HAP-1 (cell line): Measurements from ENCODE around the gene CHMP3.
"Not testable (repeated sequence)": the region's sequence is repeated elsewhere in the genome, so short reads cannot be mapped to it uniquely, and the experiment has no call there.

ENCODE experiments used
- DNase-seq, 2 experiments: peaks; one replicate each; pipeline ENCODE4 v3.0.0-alpha.2; 2016 to 2020; ENCODE audit warnings: low spot score in 2 of 2
- H3K27me3 ChIP-seq: fragments of 250-450 bp; sonication (Bioruptor Pico); 2 replicates; pipeline ENCODE4 v1.5.1; 2020; ENCODE audit warnings: low read depth, mild to moderate bottlenecking, moderate library complexity
- H3K36me3 ChIP-seq: fragments of 250-450 bp; sonication (Bioruptor Pico); replicated peaks from 2 replicates; pipeline ENCODE4 v1.5.1; 2020; ENCODE audit warnings: mild to moderate bottlenecking
- H3K4me1 ChIP-seq: fragments of 250-450 bp; sonication (Bioruptor Pico); 2 replicates; pipeline ENCODE4 v1.5.1; 2020; ENCODE audit warnings: mild to moderate bottlenecking
- H3K4me3 ChIP-seq: fragments of 250-450 bp; sonication (Bioruptor Pico); 2 replicates; pipeline ENCODE4 v1.5.1; 2020; ENCODE audit warnings: mild to moderate bottlenecking, moderate library complexity
- H3K9me3 ChIP-seq: fragments of 250-450 bp; sonication (Bioruptor Pico); 2 replicates; pipeline ENCODE4 v1.5.1; 2020; ENCODE audit warnings: mild to moderate bottlenecking, moderate library complexity
- in situ Hi-C: fragments of 300-500 bp; cut with MboI; formaldehyde crosslinking; loops from 3 replicates; pipeline ENCODE4 v1.14.3; 2020; ENCODE audit warnings: low sequenced_read_pairs, inconsistent platforms, mixed read lengths

CHMP3 gene

DNA sequence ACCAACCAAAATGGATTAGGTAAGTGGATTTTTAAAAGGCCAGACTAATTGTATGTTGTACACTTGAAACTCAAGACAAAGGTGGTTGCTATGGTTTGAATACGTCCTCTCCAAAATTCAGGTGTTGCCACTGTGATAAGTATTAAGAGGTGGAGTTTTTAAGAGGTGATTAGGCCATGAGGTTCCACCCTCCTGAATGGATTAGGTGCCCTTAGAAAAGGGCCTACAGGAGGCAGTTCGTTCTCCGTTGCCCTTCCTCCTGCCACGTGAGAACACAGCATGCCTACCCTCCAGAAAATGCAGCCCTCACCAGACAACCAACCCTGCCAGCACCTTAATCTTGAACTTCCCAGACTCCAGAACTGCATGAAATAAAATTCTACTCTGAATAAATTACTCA is 51.2 kb downstream of the CHMP3 start:
- DNase-seq, result no peak
- Histone ChIP-seq H3K4me3 (no peak overlapping the region), H3K4me1 (no peaks in the 10 kb centered on the region), H3K36me3 (no peaks in the 10 kb centered on the region), H3K9me3 (no peaks in the 10 kb centered on the region), H3K27me3 (no peaks in the 10 kb centered on the region)
- in situ Hi-C loops, result no loop called here

DNA sequence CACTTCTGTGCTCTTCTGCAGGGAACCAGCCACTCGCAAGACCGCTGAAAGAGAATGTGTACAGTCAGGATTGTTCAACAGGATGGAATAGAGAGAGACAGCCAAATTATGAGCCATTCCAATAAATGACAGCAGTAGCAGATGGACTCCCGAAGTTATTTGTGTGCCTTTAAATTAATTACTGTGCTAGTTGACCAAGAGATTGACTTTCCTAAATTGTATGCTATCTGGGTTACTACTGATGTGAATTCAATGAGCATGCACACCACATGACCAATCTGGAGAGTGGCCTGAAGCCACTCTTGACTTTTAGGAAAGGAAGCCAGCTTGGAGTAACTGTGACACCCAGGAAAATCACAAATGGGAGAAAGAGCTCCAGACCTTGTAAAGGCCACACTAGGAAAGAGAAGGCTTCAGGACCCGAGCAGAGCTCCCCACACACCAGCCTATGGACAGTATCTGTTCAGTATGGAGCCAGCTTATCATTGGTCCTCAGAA is 52.8 kb downstream of the CHMP3 start:
- Histone ChIP-seq H3K9me3 (no peaks in the 10 kb centered on the region), H3K36me3 (no peaks in the 10 kb centered on the region), H3K27me3 (no peaks in the 10 kb centered on the region), H3K4me1 (no peaks in the 10 kb centered on the region), H3K4me3 (no peak overlapping the region)
- DNase-seq, result no peak
- in situ Hi-C loops, result no loop called here

DNA sequence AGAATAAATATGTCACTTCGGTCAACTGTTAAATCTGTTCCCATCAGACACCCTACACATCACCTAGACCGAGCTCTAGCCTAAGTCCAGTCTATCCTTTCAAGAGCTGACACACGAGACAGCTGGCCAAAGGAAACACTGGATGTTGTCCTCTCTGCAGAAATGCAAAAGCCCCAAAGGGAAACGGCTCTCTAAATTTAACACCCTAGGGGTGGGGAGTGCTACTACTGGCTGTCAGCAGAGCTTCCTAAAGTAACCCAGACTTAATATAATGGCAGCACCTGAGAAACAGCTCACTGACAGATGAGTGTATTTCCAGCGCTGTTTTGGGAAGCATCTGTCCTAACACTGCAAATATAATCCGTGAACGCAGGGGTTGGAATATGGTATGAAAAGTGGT is 55.6 kb downstream of the CHMP3 start:
- Histone ChIP-seq H3K27me3 (no peaks in the 10 kb centered on the region), H3K4me1 (peaks cover 4% of the 10 kb centered on the region; the same call in 1 of the 2 replicates), H3K36me3 (no peaks in the 10 kb centered on the region), H3K4me3 (no peak overlapping the region), H3K9me3 (no peaks in the 10 kb centered on the region)
- no peak for DNase-seq
- in situ Hi-C loops, result no loop called here

DNA sequence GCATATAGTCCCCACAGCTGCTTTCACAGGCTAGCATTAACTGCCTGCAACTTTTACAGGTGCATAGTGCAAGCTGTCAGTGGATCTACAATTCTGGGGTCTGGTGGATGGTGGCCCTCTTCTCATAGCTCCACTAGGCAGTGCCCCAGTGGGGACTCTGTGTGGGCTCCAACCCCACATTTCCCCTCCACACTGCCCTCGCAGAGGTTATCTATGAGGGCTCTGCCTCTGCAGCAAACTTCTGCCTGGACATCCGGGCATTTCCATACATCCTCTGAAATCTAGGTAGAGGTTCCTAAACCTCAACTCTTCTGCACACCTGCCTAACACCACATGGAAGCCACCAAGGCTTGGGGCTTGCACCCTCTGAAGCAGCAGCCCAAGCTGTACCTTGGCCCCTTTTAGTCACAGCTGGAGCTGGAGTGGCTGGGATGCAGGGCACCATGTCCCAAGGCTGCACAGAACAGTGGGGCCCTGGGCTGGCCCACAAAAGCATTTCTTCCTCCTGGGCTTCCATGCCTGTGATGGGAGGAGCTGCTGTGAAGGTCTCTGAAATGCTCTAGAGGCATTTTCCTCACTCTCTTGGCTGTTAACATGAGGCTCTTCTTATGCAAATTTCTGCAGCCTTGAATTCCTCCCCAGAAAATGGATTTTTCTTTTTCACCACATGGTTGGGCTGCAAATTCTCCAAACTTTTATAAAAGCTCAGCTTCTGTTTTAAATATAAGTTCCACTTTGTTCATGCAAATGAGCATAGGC is 62.7 kb downstream of the CHMP3 start:
- Histone ChIP-seq H3K4me1 (peaks cover 4% of the 10 kb centered on the region; the same call in 1 of the 2 replicates), H3K27me3 (no peaks in the 10 kb centered on the region), H3K4me3 (no peak overlapping the region), H3K9me3 (peaks cover 13% of the 10 kb centered on the region), H3K36me3 (peaks cover 22% of the 10 kb centered on the region)
- in situ Hi-C loops, result no loop called here
- DNase-seq, result peak in 1 of 2 experiments; percentile 22

DNA sequence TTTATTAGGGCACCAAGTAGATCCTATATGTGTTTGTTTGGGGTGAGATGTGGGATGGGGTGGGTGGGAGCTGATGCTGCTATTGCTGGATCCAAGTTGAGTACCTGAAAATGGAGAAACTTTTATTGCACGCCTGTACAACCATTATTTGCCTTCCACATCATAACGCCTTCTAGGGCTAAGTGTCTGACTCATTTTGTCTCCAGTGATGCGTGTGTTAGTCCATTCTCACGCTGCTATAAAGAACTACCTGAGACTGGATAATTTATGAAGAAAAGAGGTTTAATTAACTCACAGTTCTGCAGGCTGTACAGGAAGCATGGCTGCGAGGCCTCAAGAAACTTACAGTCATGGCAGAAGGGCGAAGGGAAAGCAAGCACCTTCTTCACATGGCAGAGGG is 63.9 kb downstream of the CHMP3 start:
- peaks cover 13% of the 10 kb centered on the region for H3K9me3 ChIP-seq
- DNase-seq, result no peak
- in situ Hi-C loops, result no loop called here

DNA sequence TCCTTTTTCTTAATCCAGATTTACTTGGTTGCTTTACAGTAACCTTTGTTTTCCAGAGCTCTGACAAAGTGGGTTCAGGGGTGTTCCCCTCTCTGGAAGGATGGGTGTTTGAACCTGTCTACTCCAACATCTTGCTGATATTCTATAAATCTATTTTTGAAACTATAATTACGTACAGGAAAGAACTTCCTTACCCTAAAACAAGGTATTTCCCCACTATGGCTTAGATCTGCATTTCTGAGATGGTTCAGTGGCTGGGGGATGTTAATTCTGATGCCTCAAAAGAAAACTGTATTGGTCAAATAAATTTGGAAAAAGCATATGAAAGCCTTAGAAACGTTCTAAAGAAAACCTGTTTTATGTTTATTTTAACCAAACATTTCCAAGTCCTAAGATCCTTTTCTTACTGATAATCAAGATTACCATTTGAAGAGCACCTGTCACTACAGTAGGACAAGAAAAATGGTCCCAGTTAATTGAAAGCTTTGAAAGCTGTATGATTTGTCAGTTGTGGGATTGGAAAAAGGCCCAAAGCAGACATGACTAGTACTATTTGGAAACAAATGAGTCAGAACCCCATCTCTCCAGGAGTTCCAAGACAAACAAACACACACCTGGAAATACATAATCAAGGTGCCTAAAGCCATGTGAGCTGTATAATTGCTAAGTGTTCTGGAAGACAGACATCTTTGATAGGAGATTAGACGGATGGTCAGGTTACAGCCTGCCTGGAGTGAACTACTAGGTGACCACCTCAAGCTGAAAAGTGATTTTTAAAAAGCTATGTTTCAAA is 64.6 kb downstream of the CHMP3 start:
- Histone ChIP-seq H3K4me1 (peaks cover 4% of the 10 kb centered on the region; the same call in 1 of the 2 replicates), H3K9me3 (peaks cover 13% of the 10 kb centered on the region), H3K27me3 (no peaks in the 10 kb centered on the region), H3K36me3 (peaks cover 22% of the 10 kb centered on the region), H3K4me3 (no peak overlapping the region)
- in situ Hi-C loops, result no loop called here
- DNase-seq, result no peak

More for the DNA sequence above, 63.9 kb downstream of the CHMP3 start:
- Histone ChIP-seq H3K4me3 (no peak overlapping the region), H3K4me1 (peaks cover 4% of the 10 kb centered on the region; the same call in 1 of the 2 replicates), H3K27me3 (no peaks in the 10 kb centered on the region), H3K36me3 (peaks cover 22% of the 10 kb centered on the region)

DNA sequence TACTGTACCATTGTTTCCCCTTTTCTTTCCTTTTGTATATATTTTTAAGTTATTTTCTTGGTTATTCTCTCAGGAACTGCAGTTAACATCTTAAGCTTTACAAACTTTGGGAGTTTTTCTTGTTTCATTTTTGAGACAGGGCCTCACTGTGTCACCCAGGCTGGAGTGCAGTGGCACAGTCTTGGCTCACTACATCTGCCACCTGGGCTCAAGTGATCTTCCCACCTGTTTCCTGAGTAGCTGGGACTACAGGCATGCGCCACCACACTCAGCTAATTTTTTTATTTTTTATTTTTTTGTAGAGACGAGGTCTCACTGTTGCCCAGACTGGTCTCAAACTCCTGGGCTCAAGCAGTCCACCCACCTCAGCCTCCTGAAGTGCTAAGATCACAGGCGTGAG is 66.9 kb downstream of the CHMP3 start:
- H3K4me1 ChIP-seq, DNase-seq, in situ Hi-C loops, H3K27me3 ChIP-seq, H3K4me3 ChIP-seq: not testable (repeated sequence)
- H3K36me3 ChIP-seq, result peaks cover 41% of the 10 kb centered on the region
- H3K9me3 ChIP-seq, result peaks cover 13% of the 10 kb centered on the region

DNA sequence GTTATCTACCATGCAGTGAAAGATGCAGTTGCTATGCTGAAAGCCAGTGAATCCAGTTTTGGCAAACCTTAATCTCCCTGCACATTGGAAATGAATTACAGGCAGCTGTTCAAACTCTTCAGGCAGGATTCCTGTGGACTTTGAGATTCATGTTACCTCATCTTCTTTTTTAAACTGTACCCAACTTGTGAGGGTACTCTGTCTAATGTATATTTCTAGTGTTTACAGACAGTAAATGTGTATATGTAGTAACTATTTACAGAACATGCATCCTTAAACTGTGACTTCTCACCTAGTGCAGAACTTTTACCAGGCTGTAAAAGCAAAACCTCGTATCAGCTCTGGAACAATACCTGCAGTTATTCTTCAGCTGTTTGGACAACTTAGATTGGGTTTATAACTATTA is 71.2 kb downstream of the CHMP3 start:
- in situ Hi-C loops, result no loop called here

DNA sequence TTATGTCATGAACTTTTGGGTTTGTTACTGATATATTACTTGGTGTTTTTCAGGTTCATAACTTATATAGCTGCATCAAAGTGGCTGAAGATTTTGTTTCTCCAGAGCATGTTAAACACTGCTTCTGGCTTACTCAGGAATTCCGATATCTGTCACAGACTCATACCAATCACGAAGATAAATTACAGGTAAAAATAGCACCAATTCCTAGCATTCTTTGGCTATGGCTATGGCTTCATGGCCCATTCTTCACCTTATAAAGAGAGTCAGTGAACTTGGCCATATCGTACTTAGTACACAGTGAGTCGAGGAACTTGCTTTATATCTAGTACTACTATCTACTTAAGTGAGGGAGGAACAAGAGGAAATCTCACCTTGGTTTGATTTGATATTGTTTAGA is 72.2 kb downstream of the CHMP3 start:
- Histone ChIP-seq H3K4me3 (no peak overlapping the region), H3K9me3 (no peaks in the 10 kb centered on the region), H3K27me3 (no peaks in the 10 kb centered on the region), H3K4me1 (no peaks in the 10 kb centered on the region), H3K36me3 (peaks cover 54% of the 10 kb centered on the region)
- DNase-seq, result no peak
- in situ Hi-C loops, result no loop called here

More for the DNA sequence above, 71.2 kb downstream of the CHMP3 start:
- no peak overlapping the region for H3K4me3 ChIP-seq
- H3K27me3 ChIP-seq, result no peaks in the 10 kb centered on the region
- H3K4me1 ChIP-seq, result no peaks in the 10 kb centered on the region
- H3K9me3 ChIP-seq, result no peaks in the 10 kb centered on the region
- H3K36me3 ChIP-seq, result peaks cover 44% of the 10 kb centered on the region
- no peak for DNase-seq

DNA sequence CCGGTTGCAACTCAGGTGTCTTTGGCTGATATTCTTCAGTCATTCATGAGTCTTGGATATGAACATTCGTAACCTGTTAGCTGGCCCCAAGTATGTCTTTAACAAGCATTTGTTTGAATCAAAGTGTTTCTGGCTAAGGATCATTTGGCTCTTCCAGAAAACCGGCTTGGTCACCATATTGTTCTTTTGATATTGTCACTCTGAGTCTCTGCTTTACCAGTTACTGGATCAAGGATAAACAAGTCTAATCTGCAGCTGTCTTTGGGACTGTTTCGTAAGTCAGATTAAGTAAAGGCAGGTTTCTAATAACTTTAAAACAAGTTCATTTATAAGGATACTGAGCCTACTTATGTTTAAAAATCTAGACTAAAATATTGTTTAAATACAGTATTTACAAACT is 73.0 kb downstream of the CHMP3 start:
- Histone ChIP-seq H3K4me3 (no peak overlapping the region), H3K4me1 (no peaks in the 10 kb centered on the region), H3K9me3 (no peaks in the 10 kb centered on the region), H3K27me3 (no peaks in the 10 kb centered on the region), H3K36me3 (peaks cover 62% of the 10 kb centered on the region)
- DNase-seq, result no peak
- in situ Hi-C loops, result no loop called here

DNA sequence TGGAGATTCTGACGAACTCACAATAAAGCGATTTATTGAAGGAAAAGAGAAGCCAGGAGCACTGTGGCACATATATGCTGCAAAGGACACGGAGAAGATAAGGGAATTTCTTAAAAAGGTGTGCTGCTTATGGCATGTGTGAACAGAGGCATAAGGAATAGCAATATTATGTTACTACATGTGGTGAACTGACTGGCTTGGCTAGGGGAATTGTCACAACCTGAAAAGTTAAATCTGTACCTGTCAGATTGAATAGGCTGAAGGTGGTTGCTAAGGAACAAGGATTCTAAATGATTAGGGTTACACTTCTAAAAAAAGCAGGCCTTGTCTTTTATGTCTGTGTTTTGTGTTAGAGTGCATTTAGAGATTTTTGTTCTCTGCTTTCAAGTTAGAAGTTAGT is 73.7 kb downstream of the CHMP3 start:
- DNase-seq, result no peak
- Histone ChIP-seq H3K27me3 (no peaks in the 10 kb centered on the region), H3K4me3 (no peak overlapping the region), H3K4me1 (no peaks in the 10 kb centered on the region), H3K9me3 (no peaks in the 10 kb centered on the region), H3K36me3 (peaks cover 68% of the 10 kb centered on the region)
- in situ Hi-C loops, result no loop called here

DNA sequence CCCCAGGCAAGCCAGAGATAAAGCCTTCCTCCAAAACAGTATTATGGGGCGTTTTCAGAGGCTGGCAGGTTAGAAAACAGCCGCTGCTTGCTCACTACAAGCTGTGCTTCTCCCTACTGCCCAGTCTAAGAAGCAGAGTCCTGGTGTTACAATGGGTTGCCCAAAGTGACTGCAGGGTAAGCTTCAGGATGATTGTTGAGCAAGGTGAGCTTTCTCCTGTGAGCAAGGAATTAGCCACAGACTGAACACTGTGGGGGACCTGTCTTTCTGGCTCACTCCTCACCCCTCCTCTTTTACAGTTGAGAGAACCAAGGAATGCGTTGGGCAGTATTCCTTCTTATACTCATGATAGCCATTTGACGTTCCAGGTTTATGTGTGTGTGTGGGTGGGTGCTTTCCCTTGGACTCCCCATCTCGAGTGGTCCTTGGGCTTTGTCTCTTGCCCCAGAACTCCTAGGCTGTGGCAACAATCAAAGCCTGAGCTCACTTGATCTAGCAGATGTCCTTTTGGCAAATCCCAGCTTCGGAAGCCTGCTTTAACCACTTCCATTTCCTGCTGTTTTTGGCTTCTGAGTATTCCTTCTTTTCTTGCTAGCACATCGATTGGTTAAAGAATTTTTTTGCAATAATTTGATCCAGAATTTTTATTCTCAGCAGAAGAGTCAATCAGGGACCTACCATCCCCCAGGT is 74.5 kb downstream of the CHMP3 start:
- Histone ChIP-seq H3K4me1 (no peaks in the 10 kb centered on the region), H3K36me3 (peaks cover 70% of the 10 kb centered on the region), H3K27me3 (no peaks in the 10 kb centered on the region), H3K9me3 (no peaks in the 10 kb centered on the region), H3K4me3 (no peak overlapping the region)
- no peak for DNase-seq
- in situ Hi-C loops, result no loop called here

DNA sequence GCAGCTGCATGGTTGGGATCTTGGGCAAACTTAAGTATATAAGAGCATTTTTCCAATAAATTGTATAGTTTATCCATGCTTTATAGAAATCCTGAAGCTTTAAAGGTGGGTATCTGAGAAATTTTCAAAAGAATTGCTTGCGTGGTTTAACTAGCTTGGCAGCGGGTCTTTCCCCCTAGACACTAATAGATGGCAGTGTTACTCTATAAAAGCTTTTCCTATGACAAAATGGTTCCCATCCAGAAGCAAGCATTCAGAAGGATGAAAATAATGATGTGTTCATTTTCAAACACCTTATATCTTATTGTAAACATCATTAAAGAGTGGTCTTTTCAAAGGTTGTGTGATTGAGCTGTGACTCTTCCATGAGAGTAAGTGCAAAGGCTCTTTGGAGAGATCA is 76.2 kb downstream of the CHMP3 start:
- no peaks in the 10 kb centered on the region for H3K9me3 ChIP-seq
- DNase-seq, result no peak
- H3K4me3 ChIP-seq, result no peak overlapping the region
- H3K36me3 ChIP-seq, result peaks cover 74% of the 10 kb centered on the region
- no peaks in the 10 kb centered on the region for H3K27me3 ChIP-seq
- no peaks in the 10 kb centered on the region for H3K4me1 ChIP-seq
- in situ Hi-C loops, result no loop called here

DNA sequence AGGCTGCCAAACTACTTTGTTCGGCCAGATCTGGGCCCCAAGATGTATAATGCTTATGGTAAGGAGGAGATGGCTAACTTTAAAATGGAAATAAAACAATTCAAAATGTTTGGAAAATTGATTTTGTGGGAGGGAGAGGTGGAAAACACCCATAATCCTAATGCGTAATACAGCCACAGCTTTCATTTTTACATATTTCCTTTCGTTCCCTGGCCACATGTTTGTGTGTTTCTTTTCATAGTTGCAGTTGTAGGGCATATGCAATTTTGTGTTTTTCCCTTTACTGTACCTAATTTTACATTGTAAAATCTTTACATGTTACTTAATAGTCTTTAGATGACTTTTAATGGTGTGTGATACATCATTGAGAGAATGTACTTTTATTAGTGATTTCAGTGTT is 77.4 kb downstream of the CHMP3 start:
- no peak for DNase-seq
- H3K4me3 ChIP-seq, result no peak overlapping the region
- H3K9me3 ChIP-seq, result no peaks in the 10 kb centered on the region
- no peaks in the 10 kb centered on the region for H3K27me3 ChIP-seq
- H3K36me3 ChIP-seq, result peaks cover 67% of the 10 kb centered on the region
- in situ Hi-C loops, result no loop called here
- no peaks in the 10 kb centered on the region for H3K4me1 ChIP-seq
